Colonic mucosa (tissue), 4 donors: ENCODE data around the gene C14orf119. TPM values are rescaled to one million over a fixed set of nuclear protein-coding genes. Genes with fewer than 3 reads are reported as not detected.

Experiments used
- DNase-seq: peaks from one replicate; pipeline ENCODE4 v3.0.0-alpha.2; 2020
- H3K27ac ChIP-seq: fragments of 200-600 bp; one replicate; pipeline ENCODE4 v1.8.0; 2021
- H3K27me3 ChIP-seq: fragments of 200-600 bp; one replicate; pipeline ENCODE4 v1.8.0; 2021
- H3K36me3 ChIP-seq: fragments of 200-600 bp; one replicate; pipeline ENCODE4 v1.8.0; 2021
- H3K4me1 ChIP-seq: fragments of 200-600 bp; one replicate; pipeline ENCODE4 v1.8.0; 2021; ENCODE audit warnings: mild to moderate bottlenecking
- H3K4me3 ChIP-seq: fragments of 200-600 bp; one replicate; pipeline ENCODE4 v1.8.0; 2021
- H3K9ac ChIP-seq, 2 donors: one replicate each; pipeline ENCODE4 v1.7.0; 2013; ENCODE audit warnings: control low read depth in 2 of 2, low read depth in 2 of 2, low read length in 2 of 2
- H3K9me3 ChIP-seq: fragments of 200-600 bp; one replicate; pipeline ENCODE4 v1.8.0; 2021
- intact Hi-C: fragments of 100-400 bp; cut with DNase I; formaldehyde crosslinking; loops from one replicate; pipeline ENCODE4 v1.14.1; 2022
- total RNA-seq, 2 donors: library from RNA; stranded (reverse); fragmentation: NEBNext Ultra II Directional in 1 of 2; extraction: Animal tissue kit (Norgen Biotek cat#: 25700) in 1 of 2; gene quantifications; one replicate each; pipeline ENCODE4 v1.2.1, GENCODE V29; 2021
- TF ChIP-seq, protein P1 (sequence below): fragments of 200-600 bp; IDR thresholded peaks from one replicate; pipeline ENCODE4 v1.8.0; 2022; ENCODE audit warnings: antibody characterized with exemption, mild to moderate bottlenecking
- donor health status: healthy.
- donor health status: DM: no; HTN: no; CAD: no.
- donor health status: DM: no; HTN: no; CAD: no.

C14orf119 gene
- total RNA-seq, 2 donors from 2014 or later = 56.2 to 59.2 TPM

DNA sequence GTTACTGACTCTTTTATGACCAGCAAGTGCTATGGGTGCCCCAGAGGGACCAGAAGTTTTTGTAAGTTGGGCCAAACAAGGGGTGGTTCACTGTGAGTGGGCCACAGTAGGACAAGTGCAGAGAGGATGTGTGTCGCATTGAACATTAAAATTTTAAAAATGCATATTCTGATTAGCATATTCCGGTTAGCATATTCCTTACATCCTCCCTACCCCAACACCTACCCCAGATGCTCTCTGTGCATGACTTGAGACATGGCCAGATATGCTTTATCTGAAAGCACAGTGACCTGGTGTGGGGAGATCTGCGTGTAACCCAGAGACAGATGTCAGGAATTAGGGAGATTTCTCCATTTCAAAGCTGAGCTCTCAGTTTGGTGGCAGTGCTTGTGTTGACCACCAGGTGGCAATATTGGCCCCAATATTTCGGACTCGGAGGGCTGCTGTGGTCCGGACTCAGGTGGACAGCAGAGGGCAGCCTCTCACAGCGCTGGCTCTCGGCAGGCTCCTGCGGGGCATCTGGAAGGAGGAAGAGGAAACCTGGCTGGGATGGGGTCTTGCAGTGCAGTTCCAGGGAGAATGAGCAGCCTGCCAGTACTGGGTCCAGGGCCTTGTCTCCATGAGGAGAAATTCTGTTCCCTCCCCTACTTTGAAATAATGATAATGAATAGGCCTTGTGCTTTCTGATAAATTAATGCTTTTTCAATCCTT, 25.4 kb downstream of the C14orf119 start:
- Histone ChIP-seq H3K9me3 (no peaks in the 10 kb centered on the region), H3K27ac (no peak overlapping the region), H3K4me3 (no peak overlapping the region), H3K27me3 (no peaks in the 10 kb centered on the region), H3K9ac (no peak overlapping the region), H3K36me3 (no peaks in the 10 kb centered on the region), H3K4me1 (no peaks in the 10 kb centered on the region)
- TF ChIP-seq, protein P1, sequence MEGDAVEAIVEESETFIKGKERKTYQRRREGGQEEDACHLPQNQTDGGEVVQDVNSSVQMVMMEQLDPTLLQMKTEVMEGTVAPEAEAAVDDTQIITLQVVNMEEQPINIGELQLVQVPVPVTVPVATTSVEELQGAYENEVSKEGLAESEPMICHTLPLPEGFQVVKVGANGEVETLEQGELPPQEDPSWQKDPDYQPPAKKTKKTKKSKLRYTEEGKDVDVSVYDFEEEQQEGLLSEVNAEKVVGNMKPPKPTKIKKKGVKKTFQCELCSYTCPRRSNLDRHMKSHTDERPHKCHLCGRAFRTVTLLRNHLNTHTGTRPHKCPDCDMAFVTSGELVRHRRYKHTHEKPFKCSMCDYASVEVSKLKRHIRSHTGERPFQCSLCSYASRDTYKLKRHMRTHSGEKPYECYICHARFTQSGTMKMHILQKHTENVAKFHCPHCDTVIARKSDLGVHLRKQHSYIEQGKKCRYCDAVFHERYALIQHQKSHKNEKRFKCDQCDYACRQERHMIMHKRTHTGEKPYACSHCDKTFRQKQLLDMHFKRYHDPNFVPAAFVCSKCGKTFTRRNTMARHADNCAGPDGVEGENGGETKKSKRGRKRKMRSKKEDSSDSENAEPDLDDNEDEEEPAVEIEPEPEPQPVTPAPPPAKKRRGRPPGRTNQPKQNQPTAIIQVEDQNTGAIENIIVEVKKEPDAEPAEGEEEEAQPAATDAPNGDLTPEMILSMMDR = peak; percentile 100
- DNase-seq = peak; percentile 91
- intact Hi-C loops = loop anchor here (1.0 to 10.0 kb wide), 2 partner anchors 67 to 174 kb away; no protein-coding TSS in a partner anchor

DNA sequence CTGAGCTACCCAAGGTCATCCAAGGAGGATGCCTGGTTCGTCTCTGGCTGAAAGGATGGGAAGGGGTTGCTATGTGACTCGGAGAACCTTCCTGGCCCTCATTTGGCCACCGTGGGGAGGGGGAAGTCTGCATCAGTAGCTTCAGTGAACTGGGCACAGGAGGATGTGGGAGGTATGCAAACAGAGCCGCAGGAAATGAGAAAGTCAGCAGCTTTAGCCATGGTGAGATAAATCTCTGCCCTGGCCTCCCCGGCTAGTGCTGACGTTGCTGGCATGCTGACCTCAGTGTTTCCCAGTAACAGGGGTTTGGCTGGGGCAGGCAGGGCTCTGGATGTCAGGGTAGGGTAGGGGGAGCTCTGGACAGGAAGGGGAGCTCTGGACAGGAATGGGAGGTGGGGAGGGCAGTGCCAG, 26.1 kb downstream of the C14orf119 start:
- Histone ChIP-seq H3K27me3 (no peaks in the 10 kb centered on the region), H3K36me3 (no peaks in the 10 kb centered on the region), H3K9ac (no peak overlapping the region), H3K27ac (no peak overlapping the region), H3K4me3 (no peak overlapping the region), H3K9me3 (no peaks in the 10 kb centered on the region), H3K4me1 (no peaks in the 10 kb centered on the region)
- intact Hi-C loops = loop anchor here (1.0 to 10.0 kb wide), 2 partner anchors 66 to 173 kb away; no protein-coding TSS in a partner anchor
- TF ChIP-seq, protein P1 = no peak
- DNase-seq = peak; percentile 32

DNA sequence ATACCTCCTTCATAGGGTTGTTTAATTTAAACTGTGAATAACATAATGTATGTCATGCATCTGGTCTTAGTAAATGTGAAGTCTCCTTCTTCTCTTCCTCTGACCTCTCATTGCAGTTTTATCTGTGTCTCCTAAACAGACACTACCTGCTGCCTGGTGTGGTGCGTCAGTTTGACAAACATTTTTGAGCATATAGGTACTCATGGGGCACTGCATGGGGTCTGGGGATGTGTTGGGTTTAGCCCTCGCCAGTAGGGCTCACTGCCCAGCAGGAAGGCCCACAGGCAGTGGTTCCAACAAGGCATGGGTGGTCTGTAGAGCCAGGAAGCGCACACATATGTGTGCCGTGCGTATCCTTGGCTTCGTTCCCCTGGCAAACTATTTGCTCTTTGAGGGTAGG, 26.8 kb downstream of the C14orf119 start:
- H3K27me3 ChIP-seq = no peaks in the 10 kb centered on the region
- H3K9ac ChIP-seq = no peak overlapping the region
- H3K9me3 ChIP-seq = no peaks in the 10 kb centered on the region
- H3K36me3 ChIP-seq = no peaks in the 10 kb centered on the region
- no peak overlapping the region for H3K27ac ChIP-seq
- H3K4me3 ChIP-seq = no peak overlapping the region
- H3K4me1 ChIP-seq = no peaks in the 10 kb centered on the region
- TF ChIP-seq, protein P1 = no peak
- intact Hi-C loops = loop anchor here (10.0 kb wide), 1 partner anchor 173 kb away; no protein-coding TSS in a partner anchor
- no peak for DNase-seq

DNA sequence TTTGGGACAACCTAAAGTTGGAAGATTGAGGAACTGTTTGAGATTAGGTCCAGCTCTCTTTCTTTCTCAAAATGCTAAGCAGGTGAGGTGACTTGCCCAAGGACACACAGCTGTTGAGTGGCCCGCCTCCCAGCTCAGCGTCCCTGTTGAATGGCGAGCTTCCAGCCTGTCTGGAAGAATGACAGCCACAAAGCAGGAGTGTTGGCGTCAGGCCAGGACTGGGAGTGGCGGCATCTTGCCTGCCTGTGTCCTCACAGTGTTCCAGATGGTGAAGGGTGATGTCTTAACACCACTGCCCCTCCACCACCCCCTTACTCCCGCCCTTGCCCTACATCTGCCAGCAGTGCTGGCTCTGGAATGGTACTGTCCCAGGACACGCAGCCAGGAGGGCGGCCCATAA, 28.1 kb downstream of the C14orf119 start:
- TF ChIP-seq, protein P1 = no peak
- Histone ChIP-seq H3K4me1 (no peaks in the 10 kb centered on the region), H3K4me3 (no peak overlapping the region), H3K27ac (no peak overlapping the region), H3K9ac (no peak overlapping the region), H3K36me3 (no peaks in the 10 kb centered on the region), H3K27me3 (no peaks in the 10 kb centered on the region), H3K9me3 (no peaks in the 10 kb centered on the region)
- intact Hi-C loops = loop anchor here (10.0 kb wide), 1 partner anchor 171 kb away; no protein-coding TSS in a partner anchor
- DNase-seq = peak; percentile 95

DNA sequence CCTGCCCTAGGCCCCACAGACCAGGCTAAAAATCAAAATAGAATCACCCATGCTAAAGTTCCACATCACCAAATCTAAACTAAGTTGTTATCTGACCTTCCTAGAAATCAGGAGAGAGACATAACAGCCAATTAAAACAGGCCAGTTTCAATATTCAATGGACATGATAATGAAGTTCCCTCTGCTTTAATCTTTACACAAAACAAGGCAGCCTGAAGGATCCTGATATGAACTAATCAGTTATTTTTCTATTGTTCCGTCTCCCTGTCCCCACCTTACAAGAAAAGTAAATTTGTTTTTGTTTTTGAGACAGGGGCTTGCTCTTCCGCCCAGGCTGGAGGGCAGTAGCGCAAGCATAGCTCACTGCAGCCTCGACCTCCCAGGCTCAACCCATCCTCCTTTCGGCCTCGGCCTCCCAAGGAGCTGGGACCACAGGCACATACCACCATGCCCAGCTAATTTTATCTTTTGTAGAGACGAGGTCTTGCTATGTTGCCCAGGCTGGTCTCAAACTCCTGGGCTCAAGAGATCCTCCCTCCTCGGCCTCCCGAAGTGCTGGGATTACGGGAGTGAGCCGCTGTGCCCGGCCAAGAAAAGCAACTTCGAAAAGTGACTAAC, 29.1 kb downstream of the C14orf119 start:
- Histone ChIP-seq H3K4me1 (no peaks in the 10 kb centered on the region), H3K4me3 (no peak overlapping the region), H3K27me3 (no peaks in the 10 kb centered on the region), H3K27ac (no peak overlapping the region), H3K9ac (no peak overlapping the region), H3K9me3 (no peaks in the 10 kb centered on the region), H3K36me3 (no peaks in the 10 kb centered on the region)
- intact Hi-C loops = loop anchor here (10.0 kb wide), 1 partner anchor 170 kb away; no protein-coding TSS in a partner anchor
- TF ChIP-seq, protein P1 = no peak
- no peak for DNase-seq
